Head of caudate nucleus (tissue), 42 donors: ENCODE measurements around the gene SETX.
A peak's percentile ranks its signal among the peaks of the same experiment; 100 is the strongest.

Experiments used
- DNase-seq, 42 donors: peaks; one replicate each; pipeline versions ENCODE4 v3.0.0 to v3.0.0-alpha.2; 2020 to 2021; ENCODE audit warnings: mixed read lengths in 7 of 42
- intact Hi-C: fragments of 100-400 bp; cut with DNase I; formaldehyde crosslinking; loops from one replicate; pipeline ENCODE4 v1.15.0; 2022

Gene SETX

DNA sequence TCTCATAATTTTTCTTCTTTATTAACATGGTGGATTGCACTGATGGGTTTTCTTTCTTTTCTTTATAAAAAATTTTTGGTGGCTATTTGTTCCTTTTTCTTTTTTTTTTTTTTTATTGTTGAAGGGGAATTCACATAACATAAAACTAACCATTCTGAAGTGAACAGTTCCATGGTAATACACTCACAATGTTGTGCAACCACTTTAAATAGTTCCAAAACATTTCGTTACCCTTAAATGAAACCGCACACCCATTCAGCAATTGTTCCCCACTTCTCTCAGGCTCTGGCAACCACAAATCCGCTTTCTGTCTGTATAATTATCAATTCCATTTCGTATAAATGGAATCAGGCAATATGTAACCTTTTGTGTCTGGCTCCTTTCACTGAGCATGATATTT, 11.7 kb upstream of the SETX start:
- intact Hi-C loops: loop anchor here (10.0 kb wide), 1 partner anchor 508 kb away; the partner anchor contains the start of genes AK8 and SPACA9
- no peak for DNase-seq

DNA sequence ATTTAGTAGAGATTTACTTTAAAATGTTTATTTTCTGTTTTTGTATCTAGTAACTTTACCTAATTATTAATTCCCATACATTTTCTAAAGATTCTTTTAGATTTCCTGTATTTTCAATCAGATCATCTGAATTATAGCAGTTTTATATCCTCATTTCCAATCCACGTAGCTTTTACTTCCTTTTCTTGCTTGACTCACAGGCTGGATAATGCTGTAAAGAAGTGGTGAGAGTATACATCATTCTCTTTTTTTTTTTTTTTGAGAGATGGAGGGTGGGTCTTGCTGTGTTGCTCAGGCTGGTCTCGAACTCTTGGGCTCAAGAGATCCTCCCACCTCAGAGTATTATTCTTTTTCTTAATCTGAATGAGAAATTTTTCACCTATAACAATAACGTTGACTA, 11.2 kb upstream of the SETX start:
- DNase-seq: no peak
- intact Hi-C loops: loop anchor here (10.0 kb wide), 1 partner anchor 509 kb away; the partner anchor contains the start of genes AK8 and SPACA9

DNA sequence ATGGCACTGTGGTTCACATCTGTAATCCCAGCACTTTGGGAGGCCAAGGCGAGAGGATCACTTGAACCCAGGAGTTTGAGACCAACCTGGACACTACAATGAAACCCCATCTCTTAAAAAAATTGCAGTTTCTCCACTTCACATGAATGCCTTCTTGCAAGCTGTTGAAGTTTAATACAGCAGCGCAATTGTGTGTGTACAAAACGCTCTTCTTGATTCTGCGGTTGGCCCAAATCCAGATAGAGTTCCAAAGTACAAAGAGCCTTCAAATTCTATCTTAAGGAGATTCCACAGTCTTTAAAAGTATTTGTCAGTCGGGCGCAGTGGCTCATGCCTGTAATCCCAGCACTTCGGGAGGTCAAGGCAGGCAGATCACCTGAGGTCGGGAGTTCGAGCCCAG, 9.3 kb upstream of the SETX start:
- DNase-seq: no peak
- intact Hi-C loops: loop anchor here (10.0 kb wide), 1 partner anchor 511 kb away; the partner anchor contains the start of genes AK8 and SPACA9

DNA sequence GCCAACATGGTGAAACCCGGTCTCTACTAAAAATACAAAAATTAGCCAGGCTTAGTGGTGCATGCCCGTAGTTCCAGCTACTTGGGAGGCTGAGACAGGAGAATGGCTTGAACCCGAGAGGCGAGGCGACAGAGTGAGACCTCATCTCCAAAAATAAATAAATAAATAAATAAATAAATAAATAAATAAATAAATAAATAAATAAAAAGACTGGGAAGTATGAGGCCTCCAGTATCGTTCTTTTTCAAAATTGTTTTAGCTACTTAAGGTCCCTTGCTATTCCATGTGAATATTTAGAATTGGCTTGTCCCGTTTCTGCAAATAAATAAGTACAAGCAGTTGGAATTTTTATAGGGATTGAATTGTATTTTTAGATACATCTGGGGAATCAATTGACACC, 3.0 kb upstream of the SETX start:
- no peak for DNase-seq
- intact Hi-C loops: no loop called here

DNA sequence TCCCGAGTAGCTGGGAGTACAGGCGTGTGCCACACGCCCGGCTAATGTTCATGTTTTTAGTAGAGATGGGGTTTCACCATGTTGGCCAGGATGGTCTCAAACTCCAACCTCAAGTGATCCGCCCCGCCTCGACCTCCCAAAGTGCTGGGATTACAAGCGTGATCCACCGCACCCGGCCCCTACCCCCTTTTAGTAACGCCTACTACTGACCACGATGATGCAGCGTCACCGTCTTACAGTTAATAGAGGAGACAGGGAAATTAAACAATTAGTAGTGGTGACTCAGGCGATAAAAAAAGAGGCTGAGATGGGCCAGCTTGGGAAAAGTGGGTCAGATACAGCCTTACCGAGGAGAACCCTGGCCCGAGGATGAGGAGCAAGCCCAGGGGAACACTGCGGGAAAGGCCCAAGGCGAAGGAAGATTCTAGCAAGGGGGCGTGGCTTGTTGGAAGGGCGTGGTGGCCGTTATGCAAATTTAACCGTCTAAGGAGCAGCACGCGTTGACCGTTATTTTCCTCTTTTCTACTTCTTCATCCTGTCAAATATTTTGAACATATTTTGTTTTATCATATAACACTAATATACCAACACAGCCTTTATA, 1.6 kb upstream of the SETX start:
- intact Hi-C loops: no loop called here
- no peak for DNase-seq

DNA sequence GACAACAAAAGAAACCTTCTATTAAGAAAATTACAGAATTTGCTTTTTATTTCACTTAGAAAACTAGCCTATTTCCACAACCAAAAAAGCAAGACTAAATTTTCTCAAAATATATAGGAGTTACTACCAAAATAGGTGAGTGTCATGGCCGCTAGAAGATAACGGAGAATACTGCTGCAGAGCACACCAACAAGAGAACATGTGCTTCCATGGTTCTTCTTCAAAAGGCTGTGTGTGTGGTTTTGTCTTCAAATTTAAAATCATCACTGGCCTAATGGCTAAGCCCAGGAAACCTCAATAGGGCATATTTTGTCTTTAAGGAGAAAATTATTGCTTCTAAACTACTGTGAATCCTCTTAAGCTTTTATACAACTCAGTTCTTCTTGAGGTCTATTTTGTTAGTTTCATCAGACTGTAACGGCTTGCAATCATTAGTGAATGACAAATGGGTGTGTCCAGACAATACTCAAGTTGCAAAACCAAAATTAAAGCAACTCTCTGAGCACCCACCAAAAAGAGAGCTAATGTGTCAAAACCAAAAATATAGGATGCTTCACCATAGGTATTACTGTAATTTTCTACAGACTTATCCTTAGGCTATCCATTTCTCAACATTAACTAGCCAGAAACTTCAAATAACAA, 3.3 kb downstream of the SETX start:
- DNase-seq: no peak
- intact Hi-C loops: no loop called here

DNA sequence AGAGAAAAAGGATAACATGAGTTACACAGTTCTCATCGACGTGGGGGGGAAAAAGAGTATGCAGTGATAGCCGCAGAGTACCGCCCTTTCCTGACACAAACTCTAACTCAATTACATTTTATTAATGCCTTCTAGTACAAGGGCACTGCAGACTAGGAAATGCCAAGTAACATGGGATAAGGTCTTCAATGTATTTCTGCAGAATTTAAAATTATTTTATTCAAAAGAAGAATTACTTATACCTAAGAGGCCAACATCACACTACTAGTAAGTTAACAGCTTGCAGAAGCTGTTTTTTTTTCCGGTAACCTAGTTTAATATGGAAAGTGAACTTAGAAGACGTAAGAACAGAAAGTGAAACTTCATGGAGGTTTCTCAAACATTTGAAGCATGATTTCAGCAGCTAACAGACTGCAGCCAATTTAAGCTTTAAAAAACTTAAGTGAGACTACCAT, 3.9 kb downstream of the SETX start:
- no peak for DNase-seq
- intact Hi-C loops: no loop called here

DNA sequence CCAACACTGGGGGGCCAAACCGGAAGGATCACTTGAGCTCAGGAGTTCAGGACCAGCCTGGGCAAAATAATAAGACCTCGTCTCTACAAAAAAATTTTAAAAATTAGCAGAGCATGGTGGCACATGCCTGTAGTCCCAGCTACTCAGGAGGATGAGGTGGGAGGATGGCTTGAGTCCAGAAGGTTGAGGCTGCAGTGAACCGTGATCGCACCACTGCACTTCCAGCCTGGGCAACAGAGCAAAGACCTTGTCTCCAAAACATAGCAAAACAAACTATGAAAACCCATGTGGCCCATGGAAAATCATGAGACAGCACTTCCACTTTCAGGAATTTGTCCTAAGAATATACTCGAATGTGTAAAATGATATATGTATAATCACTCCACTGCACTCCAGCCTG, 6.1 kb downstream of the SETX start:
- intact Hi-C loops: loop anchor here (10.0 kb wide), 1 partner anchor 64 kb away; no protein-coding TSS in a partner anchor
- no peak for DNase-seq

DNA sequence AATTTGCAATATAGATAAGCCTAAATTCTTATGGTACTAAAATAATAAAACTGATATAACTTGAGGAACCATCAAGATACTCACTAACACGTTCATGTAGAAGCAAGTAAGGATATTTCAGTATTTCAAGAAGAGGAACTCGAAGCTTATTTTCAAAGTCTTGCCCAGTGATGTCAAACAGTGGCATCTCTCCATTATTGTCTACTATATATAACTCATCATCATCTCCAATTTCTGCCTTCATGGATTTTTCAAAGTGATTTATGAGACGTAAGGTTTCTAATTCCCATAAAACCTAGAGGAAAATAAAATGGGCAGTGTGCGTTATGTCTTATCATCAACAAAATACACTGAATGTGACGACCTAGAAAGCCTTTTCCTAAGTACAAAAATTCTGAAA, 8.6 kb downstream of the SETX start:
- no peak for DNase-seq
- intact Hi-C loops: loop anchor here (10.0 kb wide), 1 partner anchor 61 kb away; no protein-coding TSS in a partner anchor

DNA sequence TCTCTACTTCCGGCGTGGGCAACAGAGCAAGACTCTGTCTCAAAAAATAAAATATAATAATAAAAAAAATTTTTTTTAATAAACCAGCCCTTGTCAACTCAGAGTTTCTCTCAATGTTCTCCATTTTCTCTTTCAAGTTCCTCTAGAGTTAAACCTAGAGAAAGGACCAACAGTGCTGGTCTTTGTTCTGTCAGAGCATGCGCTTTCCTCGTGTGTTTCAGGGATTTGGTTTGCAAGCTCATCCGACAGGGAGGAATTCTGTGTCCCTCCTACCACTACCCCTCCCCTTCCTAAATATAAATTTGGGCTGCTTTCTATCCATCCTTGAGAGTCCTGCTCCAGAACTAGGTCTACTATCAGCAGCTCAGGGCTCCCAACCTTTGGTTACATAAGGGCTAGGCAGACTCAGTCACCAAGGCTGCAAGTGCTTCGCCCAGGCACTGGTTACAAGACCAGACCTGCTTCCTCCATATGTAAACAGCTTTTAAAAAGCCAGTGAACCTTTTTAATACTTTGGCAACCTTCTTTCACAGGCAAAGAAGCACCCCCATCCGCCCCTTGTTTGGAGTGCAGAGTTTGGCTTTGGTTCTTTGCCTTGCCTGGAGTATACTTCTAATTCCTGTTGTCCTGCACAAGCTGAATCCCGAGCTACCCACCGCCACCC, 13.5 kb downstream of the SETX start:
- intact Hi-C loops: loop anchor here (10.0 kb wide), 1 partner anchor 57 kb away; no protein-coding TSS in a partner anchor
- DNase-seq: peak in 28 of 42 donors; percentile 12 to 77 (median 46)

DNA sequence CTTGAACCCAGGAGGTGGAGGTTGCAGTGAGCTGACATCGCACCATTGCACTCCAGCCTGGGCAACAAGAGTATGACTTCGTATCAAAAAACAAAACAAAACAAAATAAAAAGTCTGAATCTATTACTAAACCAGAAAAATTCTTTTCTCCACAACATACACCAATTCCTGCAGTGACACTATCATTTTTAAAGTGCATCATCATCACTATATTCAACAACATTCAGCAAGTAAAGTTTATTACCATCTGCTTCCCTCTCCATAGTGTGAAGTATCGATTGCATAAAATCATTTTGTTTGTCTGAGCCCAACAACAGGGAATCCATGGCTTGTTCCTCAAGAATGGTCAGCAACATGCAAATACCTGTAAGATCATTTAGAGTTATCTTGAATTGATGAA, 20.4 kb downstream of the SETX start:
- intact Hi-C loops: no loop called here
- DNase-seq: no peak

DNA sequence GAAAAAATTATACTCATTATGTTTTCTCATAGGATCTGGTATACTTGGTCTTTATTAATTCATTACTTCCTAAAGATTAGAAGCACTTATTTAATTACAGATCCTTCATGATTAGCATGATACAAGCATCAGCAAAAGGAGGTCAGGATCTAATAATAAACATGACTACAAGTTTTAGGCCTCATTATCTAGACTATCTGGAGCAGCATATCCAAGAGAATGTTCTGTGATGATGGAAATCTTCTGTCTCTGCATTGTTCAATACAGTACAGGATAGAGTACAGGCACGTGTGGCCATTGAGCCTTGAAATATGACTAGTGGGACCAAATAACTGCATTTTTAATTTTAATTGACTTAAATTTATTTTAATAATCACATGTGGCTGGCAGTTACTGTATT, 21.2 kb downstream of the SETX start:
- no peak for DNase-seq
- intact Hi-C loops: no loop called here

DNA sequence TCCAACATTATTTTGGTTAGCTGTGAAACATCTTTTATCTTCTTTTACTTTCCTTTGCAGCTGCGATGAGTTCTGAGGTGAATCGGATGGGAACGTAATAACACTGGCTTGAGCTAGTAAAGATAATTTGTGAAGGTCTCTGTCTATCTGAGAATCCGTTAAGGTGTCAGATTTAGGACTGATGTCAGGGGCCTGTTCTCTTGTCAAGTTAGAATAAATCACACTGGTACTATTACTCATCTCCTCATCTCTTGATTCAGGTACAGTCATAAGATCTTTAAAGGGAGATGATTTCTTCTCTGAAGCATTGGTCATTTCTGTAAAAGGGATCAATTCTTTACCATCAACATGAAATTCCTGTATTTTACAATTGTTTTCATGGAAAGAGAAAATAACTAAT, 26.2 kb downstream of the SETX start:
- DNase-seq: no peak
- intact Hi-C loops: no loop called here

DNA sequence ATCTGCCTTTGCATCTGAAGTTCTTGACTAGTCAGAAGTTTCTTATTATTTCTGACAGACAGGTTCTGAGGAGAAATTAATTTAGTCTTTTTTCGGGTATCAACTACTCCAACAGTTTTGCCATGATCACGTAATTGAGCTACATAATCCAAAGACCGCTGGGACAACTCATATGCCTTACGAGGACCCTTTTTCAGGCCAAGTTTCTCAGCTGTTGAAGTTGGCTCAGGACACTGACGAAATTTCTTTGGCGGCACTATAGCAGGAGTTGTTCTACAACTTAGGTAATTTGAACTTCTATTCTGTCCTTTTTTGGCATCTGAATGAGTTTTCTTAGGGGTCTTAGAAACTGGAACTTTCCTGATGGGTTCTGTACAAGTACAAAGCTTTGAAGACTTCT, 27.2 kb downstream of the SETX start:
- no peak for DNase-seq
- intact Hi-C loops: no loop called here

DNA sequence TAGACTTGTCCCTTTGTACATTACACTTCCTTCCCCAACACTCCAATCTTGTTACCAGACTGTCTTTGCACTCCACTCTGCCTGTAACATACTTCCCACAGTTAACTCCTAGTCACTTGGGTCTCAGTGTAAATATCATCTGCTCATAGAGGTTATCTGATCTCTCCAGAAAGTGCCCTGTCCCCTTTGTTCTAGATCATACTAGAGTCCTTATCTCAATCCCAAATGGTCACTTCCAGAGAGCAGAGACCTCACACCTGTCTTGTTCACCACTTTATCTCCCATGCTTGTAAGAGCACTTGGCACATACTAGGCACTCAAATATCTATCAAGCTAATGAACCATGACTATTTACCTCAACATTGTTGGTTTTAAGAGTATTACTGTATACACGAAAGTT, 30.4 kb downstream of the SETX start:
- no peak for DNase-seq
- intact Hi-C loops: no loop called here

DNA sequence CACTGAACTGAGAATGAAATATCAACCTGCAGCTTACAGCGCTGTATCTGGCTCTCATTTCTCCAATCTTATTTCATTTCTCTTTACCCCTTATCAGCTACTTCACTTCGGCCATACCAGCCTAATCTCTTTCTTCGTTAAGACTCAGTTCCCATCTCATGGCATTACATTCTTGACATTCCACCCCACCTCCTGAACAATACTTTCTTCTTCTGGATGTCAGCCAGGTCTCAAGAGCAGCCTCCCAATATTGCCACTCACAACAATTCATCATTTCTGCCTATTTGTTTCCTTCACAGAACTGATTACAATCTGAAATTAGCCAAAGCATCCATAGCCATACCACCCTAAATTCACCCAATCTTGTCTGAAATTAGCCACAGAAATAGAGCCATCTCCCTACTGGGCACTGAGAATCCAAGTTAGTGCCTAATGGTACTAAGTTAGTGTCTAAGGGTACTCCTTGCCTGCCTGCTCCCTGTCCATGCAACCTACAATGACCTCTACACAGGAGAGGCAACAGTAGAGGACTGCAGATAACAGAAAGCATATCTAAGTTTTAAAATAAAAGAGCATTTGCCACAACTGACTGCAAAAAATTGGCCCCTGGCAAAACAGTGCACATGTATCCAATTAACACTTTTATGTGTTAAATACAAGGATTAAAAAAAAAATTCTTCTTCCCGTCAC, 35.2 kb downstream of the SETX start:
- DNase-seq: no peak
- intact Hi-C loops: no loop called here

DNA sequence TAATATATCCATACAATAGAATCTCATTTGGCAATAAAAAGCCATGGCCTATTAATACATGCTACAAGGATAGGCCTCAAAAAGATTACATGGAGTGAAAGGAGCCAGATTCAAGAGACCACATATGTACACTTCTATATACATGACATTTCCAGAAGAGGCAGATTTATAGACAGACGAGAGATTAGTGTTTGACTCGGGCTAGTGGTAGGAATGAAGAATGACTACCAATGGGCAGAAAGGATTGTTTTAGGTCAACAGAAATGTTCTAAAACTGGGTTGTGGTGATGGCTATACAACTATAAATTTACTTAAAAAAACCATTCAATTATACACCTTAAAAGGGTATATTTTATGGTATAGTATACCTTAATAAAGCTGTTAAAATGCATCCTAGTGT, 41.9 kb downstream of the SETX start:
- intact Hi-C loops: no loop called here
- no peak for DNase-seq

DNA sequence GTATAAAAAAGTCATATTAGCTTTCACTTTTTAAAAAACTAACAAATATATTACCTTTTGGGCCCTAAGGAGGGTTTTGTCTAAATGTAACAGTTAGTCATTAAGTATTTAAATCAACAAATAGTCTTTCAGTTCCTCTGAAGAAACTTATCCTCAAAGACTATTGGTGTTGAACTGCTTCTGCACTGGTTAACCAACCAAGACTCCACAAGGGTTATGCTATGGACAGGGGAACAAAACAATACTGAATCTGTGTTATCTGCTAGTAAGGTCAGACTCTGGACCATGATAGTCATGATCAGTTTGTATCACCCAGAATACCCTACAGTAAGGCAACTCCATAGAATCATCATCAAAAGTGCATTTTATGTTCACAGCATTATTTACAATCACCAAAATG, 42.4 kb downstream of the SETX start:
- intact Hi-C loops: no loop called here
- DNase-seq: no peak

DNA sequence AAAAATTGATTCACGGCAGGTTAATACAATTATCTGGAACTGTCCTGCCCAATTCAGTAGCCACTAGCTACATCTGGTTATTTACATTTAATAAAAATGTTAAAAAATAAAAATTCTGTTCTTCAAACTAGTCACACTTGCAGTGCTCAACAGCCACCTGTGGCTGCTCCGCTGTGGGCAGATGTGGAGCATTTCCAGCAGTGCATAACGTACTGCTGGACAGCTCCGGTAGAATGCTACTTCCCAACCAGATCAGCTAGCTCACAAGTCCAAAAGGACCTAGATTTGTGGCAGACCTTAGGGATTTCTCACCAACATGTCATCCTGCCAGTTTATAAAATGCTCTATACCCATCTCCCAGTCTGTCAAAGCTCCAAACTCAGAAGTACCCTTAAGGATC, 42.8 kb downstream of the SETX start:
- no peak for DNase-seq
- intact Hi-C loops: no loop called here

DNA sequence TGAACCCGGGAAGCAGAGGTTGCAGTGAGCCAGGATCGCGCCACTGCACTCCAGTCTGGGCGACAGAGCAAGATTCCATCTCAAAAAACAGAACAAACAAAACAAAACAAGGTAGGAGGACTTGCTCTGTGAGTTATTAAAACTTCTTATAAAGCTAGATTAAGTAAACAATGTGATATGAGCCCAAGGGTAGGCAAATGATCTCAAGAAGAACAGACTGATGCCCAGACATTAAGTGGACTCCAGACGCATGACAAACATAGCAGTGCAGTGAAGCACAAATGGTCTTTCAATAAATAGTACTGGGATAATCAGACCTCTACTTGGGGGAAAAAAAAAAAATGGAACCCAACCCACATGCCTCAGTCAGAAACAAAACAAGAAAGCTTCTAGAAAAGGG, 45.7 kb downstream of the SETX start:
- intact Hi-C loops: no loop called here
- DNase-seq: no peak
